IMR-90 (cell line): Measurements from ENCODE around the gene RASSF9. TPM values are rescaled to one million over a fixed set of nuclear protein-coding genes. Genes with fewer than 3 reads are reported as not detected.

ENCODE experiments used
- ATAC-seq: fragments of 200-7000 bp; cut with Tn5 transposase; 2 replicates; pipeline ENCODE4 v1.9.1; 2020; ENCODE audit warnings: low read depth, mild to moderate bottlenecking, moderate library complexity
- BruUV-seq: library from RNA; stranded (reverse); fragments of 400-500 nt; replicated peaks from 2 replicates; lab custom pipeline; 2021; lab: Mats Ljungman, UMichigan
- CTCF ChIA-PET: fragments of 300-600 bp; formaldehyde crosslinking; extraction: SDS; loops from one replicate; lab custom pipeline; 2021; ENCODE audit warnings: antibody characterized with exemption; lab: Yijun Ruan, JAX
- POLR2A ChIA-PET: fragments of 300-600 bp; sonication (Branson Sonifier 250); formaldehyde crosslinking; loops from one replicate; lab custom pipeline; 2022; ENCODE audit warnings: antibody characterized with exemption; ENCODE audit not compliant: unreplicated experiment; lab: Charles Lee
- DNase-seq: peaks from one replicate; pipeline ENCODE4 v3.0.0; 2013
- H2AFZ ChIP-seq: replicated peaks from 2 replicates; pipeline ENCODE3; 2013; ENCODE audit warnings: low read length, mild to moderate bottlenecking; ENCODE audit not compliant: poor library complexity
- H2AK5ac ChIP-seq: 2 replicates; pipeline ENCODE4 v1.6.1; 2013; ENCODE audit warnings: low read depth, low read length, inconsistent platforms
- H2AK9ac ChIP-seq: replicated peaks from 2 replicates; pipeline ENCODE3; 2013; ENCODE audit warnings: mild to moderate bottlenecking, low read depth, low read length, moderate library complexity; ENCODE audit not compliant: poor library complexity
- H2BK120ac ChIP-seq: 2 replicates; pipeline ENCODE4 v1.6.1; 2013; ENCODE audit warnings: low read depth, low read length, inconsistent platforms
- H2BK15ac ChIP-seq: 3 replicates; pipeline ENCODE4 v1.6.1; 2013; ENCODE audit warnings: low read depth, low read length, inconsistent platforms
- H2BK20ac ChIP-seq: 2 replicates; pipeline ENCODE4 v1.6.1; 2013; ENCODE audit warnings: low read depth, mild to moderate bottlenecking, inconsistent platforms, low read length, moderate library complexity
- H2BK5ac ChIP-seq: 2 replicates; pipeline ENCODE4 v1.6.1; 2013; ENCODE audit warnings: mild to moderate bottlenecking, low read depth, low read length, inconsistent platforms; ENCODE audit not compliant: poor library complexity, severe bottlenecking
- H3K14ac ChIP-seq: replicated peaks from 2 replicates; pipeline ENCODE4 v1.6.1; 2013; ENCODE audit warnings: low read depth, low read length, inconsistent platforms
- H3K18ac ChIP-seq: 2 replicates; pipeline ENCODE4 v1.6.1; 2013; ENCODE audit warnings: low read depth, low read length, control low read depth
- H3K23ac ChIP-seq: 2 replicates; pipeline ENCODE4 v1.6.1; 2013; ENCODE audit warnings: low read depth, low read length, inconsistent platforms
- H3K27ac ChIP-seq: 2 replicates; pipeline ENCODE4 v1.5.1; 2013; ENCODE audit warnings: mild to moderate bottlenecking, control low read depth, low read length; ENCODE audit not compliant: insufficient read depth
- H3K27me3 ChIP-seq: 2 replicates; pipeline ENCODE4 v1.6.1; 2013; ENCODE audit warnings: low read length; ENCODE audit not compliant: control insufficient read depth, insufficient read depth
- H3K36me3 ChIP-seq: 2 replicates; pipeline ENCODE4 v1.6.1; 2013; ENCODE audit warnings: low read length, mixed read lengths; ENCODE audit not compliant: control insufficient read depth, insufficient read depth
- H3K4ac ChIP-seq: 2 replicates; pipeline ENCODE4 v1.6.1; 2013; ENCODE audit warnings: low read depth, low read length, inconsistent platforms
- H3K4me1 ChIP-seq: 2 replicates; pipeline ENCODE4 v1.6.1; 2013; ENCODE audit warnings: low read length, mixed read lengths; ENCODE audit not compliant: control insufficient read depth, insufficient read depth
- H3K4me2 ChIP-seq: 2 replicates; pipeline ENCODE4 v1.6.1; 2013; ENCODE audit warnings: low read depth, mild to moderate bottlenecking, control low read depth, low read length, moderate library complexity
- H3K4me3 ChIP-seq: 2 replicates; pipeline ENCODE4 v1.5.1; 2013; ENCODE audit warnings: low read depth, mild to moderate bottlenecking, control low read depth, low read length, moderate library complexity; ENCODE audit not compliant: insufficient read depth
- H3K56ac ChIP-seq: 2 replicates; pipeline ENCODE4 v1.6.1; 2013; ENCODE audit warnings: low read length, inconsistent platforms; ENCODE audit not compliant: insufficient read depth; ENCODE audit errors: extremely low read depth
- H3K79me1 ChIP-seq, 2 experiments: 2 replicates each; pipeline ENCODE4 v1.6.1; 2013; ENCODE audit warnings: low read length in 2 of 2, inconsistent platforms in 1 of 2, low read depth in 1 of 2
- H3K9ac ChIP-seq: 2 replicates; pipeline ENCODE4 v1.6.1; 2013; ENCODE audit warnings: low read depth, low read length, control low read depth
- H3K9me1 ChIP-seq: 2 replicates; pipeline ENCODE4 v1.6.1; 2013; ENCODE audit warnings: low read length, inconsistent platforms; ENCODE audit not compliant: insufficient read depth
- H3K9me3 ChIP-seq: 2 replicates; pipeline ENCODE4 v1.6.1; 2013; ENCODE audit warnings: low read length; ENCODE audit not compliant: control insufficient read depth, insufficient read depth
- H4K20me1 ChIP-seq: 2 replicates; pipeline ENCODE4 v1.6.1; 2013; ENCODE audit warnings: low read length, inconsistent platforms; ENCODE audit not compliant: insufficient read depth
- H4K5ac ChIP-seq: 2 replicates; pipeline ENCODE4 v1.6.1; 2013; ENCODE audit warnings: mild to moderate bottlenecking, low read depth, low read length, control low read depth
- H4K8ac ChIP-seq, 2 experiments: 2 replicates each; pipeline ENCODE4 v1.6.1; 2013; ENCODE audit warnings: low read depth in 2 of 2, low read length in 2 of 2, control low read depth in 1 of 2, inconsistent platforms in 1 of 2
- H4K91ac ChIP-seq: 2 replicates; pipeline ENCODE4 v1.6.1; 2013; ENCODE audit warnings: low read depth, low read length, inconsistent platforms; ENCODE audit not compliant: insufficient read depth
- BHLHE40 ChIP-seq: fragments of 150-350 bp; IDR thresholded peaks from 2 replicates; pipeline ENCODE4 v1.6.1; 2016; ENCODE audit warnings: mild to moderate bottlenecking, low read depth, low read length
- CEBPB ChIP-seq: IDR thresholded peaks from 2 replicates; pipeline ENCODE4 v1.6.1; 2012; ENCODE audit warnings: low read depth, low read length, improper control_type of control experiment
- CHD1 ChIP-seq: IDR thresholded peaks from 2 replicates; pipeline ENCODE4 v1.6.1; 2012; ENCODE audit warnings: low read depth, low read length, improper control_type of control experiment
- FOS ChIP-seq: fragments of 150-350 bp; IDR thresholded peaks from 2 replicates; pipeline ENCODE4 v1.6.1; 2016; ENCODE audit warnings: low read depth, low read length
- MAZ ChIP-seq: IDR thresholded peaks from 2 replicates; pipeline ENCODE4 v1.6.1; 2012; ENCODE audit warnings: low read depth, mild to moderate bottlenecking, low read length, improper control_type of control experiment, moderate library complexity, borderline replicate concordance
- MXI1 ChIP-seq: IDR thresholded peaks from 2 replicates; pipeline ENCODE4 v1.6.1; 2012; ENCODE audit warnings: low read depth, mild to moderate bottlenecking, low read length, moderate library complexity, borderline replicate concordance
- NFE2L2 ChIP-seq: fragments of 150-350 bp; IDR thresholded peaks from 2 replicates; pipeline ENCODE4 v1.6.1; 2016; ENCODE audit warnings: low read depth, mild to moderate bottlenecking, low read length
- POLR2A ChIP-seq: IDR thresholded peaks from 2 replicates; pipeline ENCODE4 v1.6.1; 2012; ENCODE audit warnings: mild to moderate bottlenecking, low read depth, low read length
- RCOR1 ChIP-seq: IDR thresholded peaks from 2 replicates; pipeline ENCODE4 v1.6.1; 2012; ENCODE audit warnings: mild to moderate bottlenecking, low read length, improper control_type of control experiment; ENCODE audit not compliant: insufficient replicate concordance
- RFX5 ChIP-seq: IDR thresholded peaks from 2 replicates; pipeline ENCODE4 v1.8.0; 2012; ENCODE audit warnings: low read depth, mild to moderate bottlenecking, low read length, moderate library complexity
- SMC3 ChIP-seq: fragments of 150-350 bp; IDR thresholded peaks from 2 replicates; pipeline ENCODE4 v1.6.1; 2016; ENCODE audit warnings: low read depth, mild to moderate bottlenecking, antibody characterized with exemption, low read length, moderate library complexity
- dilution Hi-C: fragments of 300-500 bp; cut with HindIII; formaldehyde crosslinking; loops from one replicate; pipeline ENCODE4 v1.14.3; 2018; ENCODE audit warnings: low sequenced_read_pairs; ENCODE audit not compliant: unreplicated experiment
- in situ Hi-C: fragments of 300-500 bp; cut with MboI; formaldehyde crosslinking; loops from 3 replicates; pipeline ENCODE4 v1.14.3; 2019; ENCODE audit warnings: low sequenced_read_pairs, inconsistent platforms, mixed read lengths
- intact Hi-C: fragments of 100-400 bp; cut with micrococcal nuclease; formaldehyde crosslinking; loops from 2 replicates; pipeline ENCODE4 v1.10.0; 2022
- polyA plus RNA-seq, 3 experiments: library from polyadenylated mRNA; depleted of rRNA; stranded (reverse); fragments of >200 nt; gene quantifications; 2 replicates each; pipeline ENCODE4 v1.2.3, GENCODE V29; 2012; ENCODE audit warnings: low replicate concordance in 1 of 3
- total RNA-seq: library from RNA; depleted of rRNA; stranded (reverse); fragments of >200 nt; gene quantifications from 2 replicates; pipeline ENCODE4 v1.2.3, GENCODE V29; 2012
- TF ChIP-seq, protein P1 (sequence below): conservative IDR thresholded peaks from 2 replicates; pipeline ENCODE4 v1.5.1; 2012; ENCODE audit warnings: mild to moderate bottlenecking, low read depth, low read length, improper control_type of control experiment
- TF ChIP-seq, protein P2 (sequence below): fragments of 150-350 bp; IDR thresholded peaks from 2 replicates; pipeline ENCODE4 v1.6.1; 2017; ENCODE audit warnings: mild to moderate bottlenecking, antibody characterized with exemption, low read length, low read depth
- TF ChIP-seq, protein P3 (sequence below): fragments of 150-350 bp; IDR thresholded peaks from 2 replicates; pipeline ENCODE4 v1.6.1; 2016; ENCODE audit warnings: low read depth, mild to moderate bottlenecking, low read length, moderate library complexity, borderline replicate concordance

The RASSF9 gene
- total and polyA plus RNA-seq, 2 of the 4 experiments (the other 2 are of a cell fraction), result 0.09 to 0.18 TPM

DNA sequence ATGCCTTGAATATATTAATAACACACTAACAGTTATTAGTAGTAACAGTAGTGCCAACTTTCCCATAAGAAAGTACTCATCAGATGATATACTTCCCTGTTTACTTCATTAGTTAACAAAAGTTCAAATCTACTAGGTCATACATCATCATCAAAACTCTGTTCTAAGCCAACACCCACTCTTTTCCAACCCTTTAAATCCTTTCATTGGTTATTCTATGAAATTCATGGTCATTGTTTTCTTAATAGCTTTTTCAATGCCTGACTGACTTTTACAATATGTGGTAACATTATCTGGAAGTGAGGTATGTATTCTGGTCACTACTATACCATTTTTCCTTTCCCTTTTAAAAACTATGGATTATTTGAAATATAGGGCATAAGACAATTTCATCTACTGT is 47.6 kb upstream of the RASSF9 start:
- Histone ChIP-seq H3K56ac (no peak overlapping the region), H4K5ac (no peak overlapping the region), H3K9ac (no peak overlapping the region), H2BK5ac (no peak overlapping the region), H3K9me1 (no peaks in the 10 kb centered on the region), H4K8ac (no peak overlapping the region), H3K27ac (no peak overlapping the region), H3K4me3 (no peak overlapping the region), H4K20me1 (no peaks in the 10 kb centered on the region), H3K4me2 (no peak overlapping the region), H3K4ac (no peak overlapping the region), H2AK5ac (no peak overlapping the region), H3K9me3 (no peaks in the 10 kb centered on the region), H2BK20ac (no peak overlapping the region), H2BK15ac (no peak overlapping the region), H3K36me3 (no peaks in the 10 kb centered on the region), H4K91ac (no peak overlapping the region), H2BK120ac (no peak overlapping the region), H3K79me1 (no peaks in the 10 kb centered on the region), H3K27me3 (no peaks in the 10 kb centered on the region), H2AFZ (no peak overlapping the region), H3K4me1 (no peaks in the 10 kb centered on the region), H3K18ac (no peak overlapping the region), H3K14ac (no peak overlapping the region), H3K23ac (no peak overlapping the region), H2AK9ac (no peak overlapping the region)
- intact Hi-C loops, result no loop called here
- dilution Hi-C loops, result no loop called here
- POLR2A ChIA-PET, result no interaction called here
- ATAC-seq (no peak), DNase-seq (no peak)
- in situ Hi-C loops, result no loop called here
- BruUV-seq, result no TSS peak
- TF ChIP-seq MXI1, result no peak
- no peak for TF ChIP-seq RFX5
- no peak for TF ChIP-seq POLR2A
- TF ChIP-seq, protein P1, sequence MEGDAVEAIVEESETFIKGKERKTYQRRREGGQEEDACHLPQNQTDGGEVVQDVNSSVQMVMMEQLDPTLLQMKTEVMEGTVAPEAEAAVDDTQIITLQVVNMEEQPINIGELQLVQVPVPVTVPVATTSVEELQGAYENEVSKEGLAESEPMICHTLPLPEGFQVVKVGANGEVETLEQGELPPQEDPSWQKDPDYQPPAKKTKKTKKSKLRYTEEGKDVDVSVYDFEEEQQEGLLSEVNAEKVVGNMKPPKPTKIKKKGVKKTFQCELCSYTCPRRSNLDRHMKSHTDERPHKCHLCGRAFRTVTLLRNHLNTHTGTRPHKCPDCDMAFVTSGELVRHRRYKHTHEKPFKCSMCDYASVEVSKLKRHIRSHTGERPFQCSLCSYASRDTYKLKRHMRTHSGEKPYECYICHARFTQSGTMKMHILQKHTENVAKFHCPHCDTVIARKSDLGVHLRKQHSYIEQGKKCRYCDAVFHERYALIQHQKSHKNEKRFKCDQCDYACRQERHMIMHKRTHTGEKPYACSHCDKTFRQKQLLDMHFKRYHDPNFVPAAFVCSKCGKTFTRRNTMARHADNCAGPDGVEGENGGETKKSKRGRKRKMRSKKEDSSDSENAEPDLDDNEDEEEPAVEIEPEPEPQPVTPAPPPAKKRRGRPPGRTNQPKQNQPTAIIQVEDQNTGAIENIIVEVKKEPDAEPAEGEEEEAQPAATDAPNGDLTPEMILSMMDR, result no peak
- no peak for TF ChIP-seq SMC3
- TF ChIP-seq NFE2L2, result no peak
- TF ChIP-seq BHLHE40, result no peak
- TF ChIP-seq, protein P2, sequence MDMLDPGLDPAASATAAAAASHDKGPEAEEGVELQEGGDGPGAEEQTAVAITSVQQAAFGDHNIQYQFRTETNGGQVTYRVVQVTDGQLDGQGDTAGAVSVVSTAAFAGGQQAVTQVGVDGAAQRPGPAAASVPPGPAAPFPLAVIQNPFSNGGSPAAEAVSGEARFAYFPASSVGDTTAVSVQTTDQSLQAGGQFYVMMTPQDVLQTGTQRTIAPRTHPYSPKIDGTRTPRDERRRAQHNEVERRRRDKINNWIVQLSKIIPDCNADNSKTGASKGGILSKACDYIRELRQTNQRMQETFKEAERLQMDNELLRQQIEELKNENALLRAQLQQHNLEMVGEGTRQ, result no peak
- no peak for TF ChIP-seq RCOR1
- TF ChIP-seq CHD1, result no peak
- TF ChIP-seq MAZ, result no peak
- TF ChIP-seq CEBPB, result no peak
- no peak for TF ChIP-seq FOS
- TF ChIP-seq, protein P3, sequence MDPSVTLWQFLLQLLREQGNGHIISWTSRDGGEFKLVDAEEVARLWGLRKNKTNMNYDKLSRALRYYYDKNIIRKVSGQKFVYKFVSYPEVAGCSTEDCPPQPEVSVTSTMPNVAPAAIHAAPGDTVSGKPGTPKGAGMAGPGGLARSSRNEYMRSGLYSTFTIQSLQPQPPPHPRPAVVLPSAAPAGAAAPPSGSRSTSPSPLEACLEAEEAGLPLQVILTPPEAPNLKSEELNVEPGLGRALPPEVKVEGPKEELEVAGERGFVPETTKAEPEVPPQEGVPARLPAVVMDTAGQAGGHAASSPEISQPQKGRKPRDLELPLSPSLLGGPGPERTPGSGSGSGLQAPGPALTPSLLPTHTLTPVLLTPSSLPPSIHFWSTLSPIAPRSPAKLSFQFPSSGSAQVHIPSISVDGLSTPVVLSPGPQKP, result no peak
- CTCF ChIA-PET, result no interaction called here
